Stimulated activated CD8-positive, alpha-beta memory T cell treated with anti-CD3 and anti-CD28 coated beads, Interleukin-12 subunit alpha, Interleukin-12 subunit beta, amount 100 ng/mL, for 24 hours (primary cell): ENCODE results near the gene SS18.

ENCODE experiments used
- DNase-seq: peaks from one replicate; pipeline ENCODE4 v3.0.0-alpha.2; 2020; ENCODE audit errors: extremely low read depth

The SS18 gene

GRCh38 chr18:26002375-26002910 lies 88.0 kb downstream of the SS18 start:
- no peak for DNase-seq

GRCh38 chr18:25998461-25998860 lies 92.0 kb downstream of the SS18 start:
- no peak for DNase-seq

GRCh38 chr18:25992566-25992965 lies 97.8 kb downstream of the SS18 start:
- no peak for DNase-seq

GRCh38 chr18:25990473-25990872 lies 99.9 kb downstream of the SS18 start:
- DNase-seq: no peak

GRCh38 chr18:25985707-25986394 lies 104.6 kb downstream of the SS18 start:
- no peak for DNase-seq

GRCh38 chr18:25983730-25984129 lies 106.7 kb downstream of the SS18 start:
- no peak for DNase-seq

GRCh38 chr18:25982961-25983360 lies 107.5 kb downstream of the SS18 start:
- no peak for DNase-seq

- no peak for DNase-seq
Observed at GRCh38 chr18:25982153-25982552, 108.3 kb downstream of the SS18 start.

- no peak for DNase-seq
Observed at GRCh38 chr18:25979369-25980040, 110.9 kb downstream of the SS18 start.

GRCh38 chr18:25976554-25976953 lies 113.9 kb downstream of the SS18 start:
- DNase-seq: no peak

- no peak for DNase-seq
Observed at GRCh38 chr18:25974630-25975077, 115.8 kb downstream of the SS18 start.
